ENCODE measurements around the gene LCMT2.

GRCh38 chr15:43299884-43300283 is 30.5 kb downstream of the LCMT2 start:
- TF ChIP-seq CTCF (IDR thresholded peaks at IDR 0.05) (no peak), ZFX (IDR thresholded peaks at IDR 0.05; ENCODE audit: borderline replicate concordance) (no peak)

Data from 22Rv1 (cell line).